Measurements from ENCODE around the gene CEBPA.

- TF ChIP-seq, protein P1, sequence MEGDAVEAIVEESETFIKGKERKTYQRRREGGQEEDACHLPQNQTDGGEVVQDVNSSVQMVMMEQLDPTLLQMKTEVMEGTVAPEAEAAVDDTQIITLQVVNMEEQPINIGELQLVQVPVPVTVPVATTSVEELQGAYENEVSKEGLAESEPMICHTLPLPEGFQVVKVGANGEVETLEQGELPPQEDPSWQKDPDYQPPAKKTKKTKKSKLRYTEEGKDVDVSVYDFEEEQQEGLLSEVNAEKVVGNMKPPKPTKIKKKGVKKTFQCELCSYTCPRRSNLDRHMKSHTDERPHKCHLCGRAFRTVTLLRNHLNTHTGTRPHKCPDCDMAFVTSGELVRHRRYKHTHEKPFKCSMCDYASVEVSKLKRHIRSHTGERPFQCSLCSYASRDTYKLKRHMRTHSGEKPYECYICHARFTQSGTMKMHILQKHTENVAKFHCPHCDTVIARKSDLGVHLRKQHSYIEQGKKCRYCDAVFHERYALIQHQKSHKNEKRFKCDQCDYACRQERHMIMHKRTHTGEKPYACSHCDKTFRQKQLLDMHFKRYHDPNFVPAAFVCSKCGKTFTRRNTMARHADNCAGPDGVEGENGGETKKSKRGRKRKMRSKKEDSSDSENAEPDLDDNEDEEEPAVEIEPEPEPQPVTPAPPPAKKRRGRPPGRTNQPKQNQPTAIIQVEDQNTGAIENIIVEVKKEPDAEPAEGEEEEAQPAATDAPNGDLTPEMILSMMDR (IDR thresholded peaks at IDR 0.05), result no peak
- TF ChIP-seq POLR2A (IDR thresholded peaks at IDR 0.05), result no peak
These were observed 50.7 kb downstream of the CEBPA start for GRCh38 chr19:33251526-33252090.
